Measurements from ENCODE around the gene AGBL4.
"Not testable (repeated sequence)": the region's sequence is repeated elsewhere in the genome, so short reads cannot be mapped to it uniquely, and the experiment has no call there.

Gene AGBL4

DNA sequence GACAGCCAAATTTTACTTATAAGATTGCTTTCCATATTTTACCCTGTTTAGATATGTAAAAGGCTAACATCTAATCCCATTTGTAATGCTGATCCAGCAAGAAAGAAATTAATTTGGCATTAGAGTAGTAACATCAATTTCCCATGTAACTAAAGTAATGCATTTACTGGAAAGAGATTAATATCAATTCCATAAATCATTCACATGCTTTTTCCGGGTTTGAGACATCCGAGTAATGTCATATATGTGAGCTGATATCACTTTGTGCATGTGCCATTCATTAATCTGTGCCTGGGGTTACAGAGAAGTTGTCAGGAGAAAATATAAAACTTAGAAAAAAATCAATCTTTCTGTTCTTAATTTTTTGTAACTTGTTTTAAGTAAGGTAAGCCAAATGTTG, 206.1 kb downstream of the AGBL4 start:
- H3K4me3 ChIP-seq (ENCODE audit: low read depth in 1 of 2, low read length in 1 of 2), result no peak overlapping the region
- TF ChIP-seq, protein P1, sequence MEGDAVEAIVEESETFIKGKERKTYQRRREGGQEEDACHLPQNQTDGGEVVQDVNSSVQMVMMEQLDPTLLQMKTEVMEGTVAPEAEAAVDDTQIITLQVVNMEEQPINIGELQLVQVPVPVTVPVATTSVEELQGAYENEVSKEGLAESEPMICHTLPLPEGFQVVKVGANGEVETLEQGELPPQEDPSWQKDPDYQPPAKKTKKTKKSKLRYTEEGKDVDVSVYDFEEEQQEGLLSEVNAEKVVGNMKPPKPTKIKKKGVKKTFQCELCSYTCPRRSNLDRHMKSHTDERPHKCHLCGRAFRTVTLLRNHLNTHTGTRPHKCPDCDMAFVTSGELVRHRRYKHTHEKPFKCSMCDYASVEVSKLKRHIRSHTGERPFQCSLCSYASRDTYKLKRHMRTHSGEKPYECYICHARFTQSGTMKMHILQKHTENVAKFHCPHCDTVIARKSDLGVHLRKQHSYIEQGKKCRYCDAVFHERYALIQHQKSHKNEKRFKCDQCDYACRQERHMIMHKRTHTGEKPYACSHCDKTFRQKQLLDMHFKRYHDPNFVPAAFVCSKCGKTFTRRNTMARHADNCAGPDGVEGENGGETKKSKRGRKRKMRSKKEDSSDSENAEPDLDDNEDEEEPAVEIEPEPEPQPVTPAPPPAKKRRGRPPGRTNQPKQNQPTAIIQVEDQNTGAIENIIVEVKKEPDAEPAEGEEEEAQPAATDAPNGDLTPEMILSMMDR (IDR thresholded peaks at IDR 0.05), result no peak
- H3K4me1 ChIP-seq (ENCODE audit: control insufficient read depth in 1 of 2, insufficient read depth in 1 of 2, low read depth in 1 of 2, low read length in 1 of 2), result no peaks in the 10 kb centered on the region
- H3K27me3 ChIP-seq, result no peaks in the 10 kb centered on the region
- no peaks in the 10 kb centered on the region for H3K9me3 ChIP-seq
- no peaks in the 10 kb centered on the region for H3K36me3 ChIP-seq
- H3K27ac ChIP-seq, result no peak overlapping the region

DNA sequence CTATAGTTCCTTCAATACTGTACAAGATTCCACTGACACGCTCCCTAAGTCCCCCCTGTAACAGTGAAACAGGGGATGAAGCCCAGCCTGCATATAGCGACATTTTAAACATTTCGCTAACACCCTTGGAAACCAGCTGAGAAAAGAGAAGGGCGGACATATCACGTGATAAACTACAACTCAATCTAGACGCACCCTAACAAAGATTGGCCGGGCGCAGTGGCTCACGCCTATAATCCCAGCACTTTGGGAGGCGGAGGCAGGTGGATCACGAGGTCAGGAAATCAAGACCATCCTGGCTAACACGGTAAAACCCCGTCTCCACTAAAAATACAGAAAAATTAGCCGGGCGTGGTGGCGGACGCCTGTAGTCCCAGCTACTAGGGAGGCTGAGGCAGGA, 236.7 kb downstream of the AGBL4 start:
- H3K4me3 ChIP-seq (ENCODE audit: low read depth in 1 of 2, low read length in 1 of 2); H3K4me1 ChIP-seq (ENCODE audit: control insufficient read depth in 1 of 2, insufficient read depth in 1 of 2, low read depth in 1 of 2, low read length in 1 of 2); H3K27ac ChIP-seq; H3K36me3 ChIP-seq; H3K9me3 ChIP-seq; H3K27me3 ChIP-seq: not testable (repeated sequence)

DNA sequence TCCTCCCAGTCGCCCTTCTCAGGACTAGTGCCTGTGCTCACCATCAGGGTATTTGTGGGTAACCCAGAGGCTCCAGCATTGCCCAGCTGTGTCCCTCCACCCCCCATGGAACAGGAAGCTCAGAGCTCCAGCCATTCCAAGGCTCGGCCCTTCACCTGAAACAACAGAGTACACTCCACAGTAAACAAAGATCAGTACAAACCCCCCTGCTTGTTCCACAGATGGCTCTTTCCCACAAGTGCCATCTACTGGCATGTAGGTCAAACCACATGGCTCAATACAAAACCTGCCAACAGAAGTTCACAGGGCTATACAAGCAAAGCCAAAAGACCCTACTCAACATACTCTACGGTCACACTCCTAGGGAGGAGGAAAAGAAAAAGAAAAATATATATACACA, 258.7 kb downstream of the AGBL4 start:
- Histone ChIP-seq H3K27ac (no peak overlapping the region), H3K9me3 (no peaks in the 10 kb centered on the region), H3K27me3 (no peaks in the 10 kb centered on the region), H3K36me3 (no peaks in the 10 kb centered on the region), H3K4me1 (ENCODE audit: control insufficient read depth in 1 of 2, insufficient read depth in 1 of 2, low read depth in 1 of 2, low read length in 1 of 2) (no peaks in the 10 kb centered on the region), H3K4me3 (ENCODE audit: low read depth in 1 of 2, low read length in 1 of 2) (no peak overlapping the region)
- TF ChIP-seq, protein P1 (IDR thresholded peaks at IDR 0.05), result no peak

- not testable (repeated sequence) for H3K36me3 ChIP-seq; H3K27ac ChIP-seq; H3K9me3 ChIP-seq; H3K27me3 ChIP-seq; H3K4me1 ChIP-seq (ENCODE audit: control insufficient read depth in 1 of 2, insufficient read depth in 1 of 2, low read depth in 1 of 2, low read length in 1 of 2); H3K4me3 ChIP-seq (ENCODE audit: low read depth in 1 of 2, low read length in 1 of 2)
Observed at GRCh38 chr1:49738118-49738517, 285.6 kb downstream of the AGBL4 start.

DNA sequence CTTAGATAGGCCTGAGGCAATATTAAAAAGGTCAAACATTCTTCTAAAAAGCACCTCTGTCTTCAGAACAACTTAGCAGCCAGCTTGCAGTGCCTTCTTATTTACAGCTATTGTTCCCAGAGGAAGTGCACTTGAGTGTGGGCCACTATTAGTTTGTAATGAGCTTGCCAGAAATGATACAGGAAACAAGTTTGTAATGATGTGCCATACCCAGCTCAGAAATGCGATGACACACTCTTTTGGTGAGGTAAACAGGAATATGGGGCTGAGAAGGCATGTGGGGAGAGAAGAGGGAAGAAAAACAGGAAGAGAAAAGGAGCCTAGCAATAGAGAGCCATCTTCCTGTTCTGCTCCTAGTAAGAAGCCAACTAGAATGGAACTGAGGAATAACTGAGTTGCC, 295.4 kb downstream of the AGBL4 start:
- TF ChIP-seq, protein P1 (IDR thresholded peaks at IDR 0.05), result no peak
- H3K4me1 ChIP-seq (ENCODE audit: control insufficient read depth in 1 of 2, insufficient read depth in 1 of 2, low read depth in 1 of 2, low read length in 1 of 2), result no peaks in the 10 kb centered on the region
- no peaks in the 10 kb centered on the region for H3K36me3 ChIP-seq
- H3K4me3 ChIP-seq (ENCODE audit: low read depth in 1 of 2, low read length in 1 of 2), result no peak overlapping the region
- no peaks in the 10 kb centered on the region for H3K9me3 ChIP-seq
- H3K27ac ChIP-seq, result no peak overlapping the region
- no peaks in the 10 kb centered on the region for H3K27me3 ChIP-seq

- Histone ChIP-seq H3K27ac (no peak overlapping the region), H3K4me3 (ENCODE audit: low read depth in 1 of 2, low read length in 1 of 2) (no peak overlapping the region), H3K36me3 (no peaks in the 10 kb centered on the region), H3K27me3 (no peaks in the 10 kb centered on the region), H3K4me1 (ENCODE audit: control insufficient read depth in 1 of 2, insufficient read depth in 1 of 2, low read depth in 1 of 2, low read length in 1 of 2) (no peaks in the 10 kb centered on the region), H3K9me3 (no peaks in the 10 kb centered on the region)
- TF ChIP-seq, protein P1 (IDR thresholded peaks at IDR 0.05), result no peak
Observed at GRCh38 chr1:49723662-49724061, 300.1 kb downstream of the AGBL4 start.

GRCh38 chr1:49694251-49694827, 329.4 kb downstream of the AGBL4 start:
- no peak overlapping the region for H3K27ac ChIP-seq
- H3K4me1 ChIP-seq (ENCODE audit: control insufficient read depth in 1 of 2, insufficient read depth in 1 of 2, low read depth in 1 of 2, low read length in 1 of 2), result no peaks in the 10 kb centered on the region
- H3K27me3 ChIP-seq, result no peaks in the 10 kb centered on the region
- H3K4me3 ChIP-seq (ENCODE audit: low read depth in 1 of 2, low read length in 1 of 2), result no peak overlapping the region
- TF ChIP-seq, protein P1 (IDR thresholded peaks at IDR 0.05), result no peak
- H3K9me3 ChIP-seq, result no peaks in the 10 kb centered on the region
- H3K36me3 ChIP-seq, result no peaks in the 10 kb centered on the region

Measured in neutrophil (primary cell).